Measurements from ENCODE around the gene ZSCAN5A.

DNA sequence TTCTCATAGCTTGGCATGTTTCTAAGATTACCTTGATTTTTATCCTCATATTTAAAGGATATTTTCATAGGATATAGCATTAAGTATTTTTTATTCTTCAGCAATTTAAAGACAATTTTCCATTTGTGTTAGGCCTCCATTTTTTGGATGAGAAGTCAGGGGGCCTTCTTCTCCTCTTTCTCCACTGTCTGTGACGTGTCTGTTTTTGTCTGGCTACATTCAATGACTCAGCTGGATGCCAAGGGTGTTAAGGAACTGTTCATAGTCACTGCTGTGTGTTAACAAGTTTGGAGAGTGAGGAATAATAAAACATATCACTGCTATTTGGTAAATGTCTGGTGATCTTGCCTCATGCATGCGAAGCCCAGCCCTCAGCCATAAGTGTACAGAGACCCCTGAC lies 42.3 kb upstream of the ZSCAN5A start:
- TF ChIP-seq, protein P1, sequence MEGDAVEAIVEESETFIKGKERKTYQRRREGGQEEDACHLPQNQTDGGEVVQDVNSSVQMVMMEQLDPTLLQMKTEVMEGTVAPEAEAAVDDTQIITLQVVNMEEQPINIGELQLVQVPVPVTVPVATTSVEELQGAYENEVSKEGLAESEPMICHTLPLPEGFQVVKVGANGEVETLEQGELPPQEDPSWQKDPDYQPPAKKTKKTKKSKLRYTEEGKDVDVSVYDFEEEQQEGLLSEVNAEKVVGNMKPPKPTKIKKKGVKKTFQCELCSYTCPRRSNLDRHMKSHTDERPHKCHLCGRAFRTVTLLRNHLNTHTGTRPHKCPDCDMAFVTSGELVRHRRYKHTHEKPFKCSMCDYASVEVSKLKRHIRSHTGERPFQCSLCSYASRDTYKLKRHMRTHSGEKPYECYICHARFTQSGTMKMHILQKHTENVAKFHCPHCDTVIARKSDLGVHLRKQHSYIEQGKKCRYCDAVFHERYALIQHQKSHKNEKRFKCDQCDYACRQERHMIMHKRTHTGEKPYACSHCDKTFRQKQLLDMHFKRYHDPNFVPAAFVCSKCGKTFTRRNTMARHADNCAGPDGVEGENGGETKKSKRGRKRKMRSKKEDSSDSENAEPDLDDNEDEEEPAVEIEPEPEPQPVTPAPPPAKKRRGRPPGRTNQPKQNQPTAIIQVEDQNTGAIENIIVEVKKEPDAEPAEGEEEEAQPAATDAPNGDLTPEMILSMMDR (IDR thresholded peaks at IDR 0.05; ENCODE audit: insufficient read depth, low read depth, low read length): no peak
- no peak for TF ChIP-seq EZH2 (IDR thresholded peaks at IDR 0.05; ENCODE audit: insufficient read depth, low read length)

All from astrocyte (in vitro differentiated cells and primary cell).